ENCODE data around the gene ADIG.

Gene ADIG

GRCh38 chr20:38625896-38626295, 44.9 kb downstream of the ADIG start:
- TF ChIP-seq, protein P1, sequence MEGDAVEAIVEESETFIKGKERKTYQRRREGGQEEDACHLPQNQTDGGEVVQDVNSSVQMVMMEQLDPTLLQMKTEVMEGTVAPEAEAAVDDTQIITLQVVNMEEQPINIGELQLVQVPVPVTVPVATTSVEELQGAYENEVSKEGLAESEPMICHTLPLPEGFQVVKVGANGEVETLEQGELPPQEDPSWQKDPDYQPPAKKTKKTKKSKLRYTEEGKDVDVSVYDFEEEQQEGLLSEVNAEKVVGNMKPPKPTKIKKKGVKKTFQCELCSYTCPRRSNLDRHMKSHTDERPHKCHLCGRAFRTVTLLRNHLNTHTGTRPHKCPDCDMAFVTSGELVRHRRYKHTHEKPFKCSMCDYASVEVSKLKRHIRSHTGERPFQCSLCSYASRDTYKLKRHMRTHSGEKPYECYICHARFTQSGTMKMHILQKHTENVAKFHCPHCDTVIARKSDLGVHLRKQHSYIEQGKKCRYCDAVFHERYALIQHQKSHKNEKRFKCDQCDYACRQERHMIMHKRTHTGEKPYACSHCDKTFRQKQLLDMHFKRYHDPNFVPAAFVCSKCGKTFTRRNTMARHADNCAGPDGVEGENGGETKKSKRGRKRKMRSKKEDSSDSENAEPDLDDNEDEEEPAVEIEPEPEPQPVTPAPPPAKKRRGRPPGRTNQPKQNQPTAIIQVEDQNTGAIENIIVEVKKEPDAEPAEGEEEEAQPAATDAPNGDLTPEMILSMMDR (IDR thresholded peaks at IDR 0.05; ENCODE audit: borderline replicate concordance, extremely low read depth, low read length, poor library complexity, severe bottlenecking), result no peak
- TF ChIP-seq EZH2 (IDR thresholded peaks at IDR 0.05; ENCODE audit: borderline replicate concordance, low read depth, low read length, severe bottlenecking), result no peak
- no peak for ATAC-seq (ENCODE audit: insufficient read depth, low read depth)
- no peak overlapping the region for H2AFZ ChIP-seq (ENCODE audit: low read depth, low read length)

GRCh38 chr20:38626921-38627659, 46.1 kb downstream of the ADIG start:
- TF ChIP-seq, protein P1 (IDR thresholded peaks at IDR 0.05; ENCODE audit: borderline replicate concordance, extremely low read depth, low read length, poor library complexity, severe bottlenecking), result no peak
- no peak for TF ChIP-seq EZH2 (IDR thresholded peaks at IDR 0.05; ENCODE audit: borderline replicate concordance, low read depth, low read length, severe bottlenecking)
- Histone ChIP-seq H3K9me3 (ENCODE audit: insufficient read depth, low read length, severe bottlenecking) (no peaks in the 10 kb centered on the region), H3K79me2 (ENCODE audit: insufficient read depth, low read length) (no peaks in the 10 kb centered on the region), H2AFZ (ENCODE audit: low read depth, low read length) (no peak overlapping the region), H3K36me3 (ENCODE audit: insufficient read depth, low read length) (no peaks in the 10 kb centered on the region), H3K4me2 (ENCODE audit: insufficient read depth, low read length) (no peak overlapping the region), H3K4me1 (ENCODE audit: insufficient read depth, low read length) (no peaks in the 10 kb centered on the region), H3K27me3 (ENCODE audit: insufficient read depth, low read length, poor library complexity) (peaks cover 13% of the 10 kb centered on the region), H3K9ac (ENCODE audit: low read depth, low read length) (no peak overlapping the region), H3K27ac (ENCODE audit: low read length) (no peak overlapping the region), H3K4me3 (ENCODE audit: low read depth in 1 of 2, low read length in 2 of 2) (no peak overlapping the region), H4K20me1 (ENCODE audit: insufficient read depth, low read length) (no peaks in the 10 kb centered on the region)
- ATAC-seq (ENCODE audit: insufficient read depth, low read depth) (no peak), DNase-seq (no peak)

More at GRCh38 chr20:38625896-38626295, 44.9 kb downstream of the ADIG start:
- no peak overlapping the region for H3K4me3 ChIP-seq (ENCODE audit: low read depth in 1 of 2, low read length in 2 of 2)
- no peaks in the 10 kb centered on the region for H4K20me1 ChIP-seq (ENCODE audit: insufficient read depth, low read length)
- H3K79me2 ChIP-seq (ENCODE audit: insufficient read depth, low read length), result no peaks in the 10 kb centered on the region
- no peaks in the 10 kb centered on the region for H3K4me1 ChIP-seq (ENCODE audit: insufficient read depth, low read length)
- no peak overlapping the region for H3K27ac ChIP-seq (ENCODE audit: low read length)
- H3K9ac ChIP-seq (ENCODE audit: low read depth, low read length), result no peak overlapping the region
- H3K36me3 ChIP-seq (ENCODE audit: insufficient read depth, low read length), result no peaks in the 10 kb centered on the region
- no peaks in the 10 kb centered on the region for H3K9me3 ChIP-seq (ENCODE audit: insufficient read depth, low read length, severe bottlenecking)
- H3K4me2 ChIP-seq (ENCODE audit: insufficient read depth, low read length), result no peak overlapping the region
- DNase-seq, result no peak
- H3K27me3 ChIP-seq (ENCODE audit: insufficient read depth, low read length, poor library complexity), result peaks cover 14% of the 10 kb centered on the region

DNA sequence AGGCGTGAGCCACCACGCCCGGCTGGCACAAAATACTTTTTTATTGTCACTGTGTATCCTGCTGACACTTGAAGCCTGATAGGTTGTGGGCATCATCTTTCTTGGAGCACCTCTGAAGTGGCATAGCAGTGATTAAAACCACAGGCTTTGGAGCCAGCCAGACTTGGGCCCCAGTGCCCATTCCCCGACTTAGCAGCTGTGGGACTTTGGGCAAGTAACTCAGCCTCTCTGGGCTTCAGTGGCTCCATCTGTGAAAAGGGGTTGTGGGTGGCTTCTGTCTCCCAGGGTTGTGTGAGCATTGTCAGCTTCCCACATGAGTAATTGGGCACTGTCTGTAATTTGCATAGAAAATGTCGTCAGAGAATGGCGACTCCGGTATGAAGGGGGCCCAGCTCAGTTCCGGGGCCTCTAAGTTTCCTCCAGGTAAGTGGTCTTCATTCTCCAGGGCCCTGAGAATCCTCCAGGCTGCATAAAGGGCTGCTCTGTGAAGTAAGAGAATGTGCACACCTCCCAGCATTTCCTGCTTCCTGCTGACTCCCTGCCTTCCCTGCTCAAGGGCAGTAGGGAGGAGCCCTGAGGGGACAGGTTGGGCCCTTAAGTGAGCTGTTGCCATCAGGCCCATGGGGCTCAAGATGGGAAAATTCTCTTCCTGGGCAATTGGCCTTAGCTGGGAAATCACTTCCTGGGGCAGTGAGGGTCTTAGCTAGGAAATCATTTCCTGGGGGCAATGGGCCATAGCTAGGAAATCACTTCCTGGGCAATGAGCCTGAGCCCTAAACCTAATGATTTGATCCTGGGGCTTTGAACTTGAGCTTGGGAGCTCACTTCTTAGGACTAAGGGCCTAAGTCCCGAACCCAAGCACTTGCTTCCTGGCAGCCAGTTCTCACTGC, 47.8 kb downstream of the ADIG start:
- H4K20me1 ChIP-seq (ENCODE audit: insufficient read depth, low read length), result no peaks in the 10 kb centered on the region
- no peak overlapping the region for H3K27ac ChIP-seq (ENCODE audit: low read length)
- no peaks in the 10 kb centered on the region for H3K9me3 ChIP-seq (ENCODE audit: insufficient read depth, low read length, severe bottlenecking)
- ATAC-seq (ENCODE audit: insufficient read depth, low read depth), result no peak
- H3K4me2 ChIP-seq (ENCODE audit: insufficient read depth, low read length), result no peak overlapping the region
- no peaks in the 10 kb centered on the region for H3K79me2 ChIP-seq (ENCODE audit: insufficient read depth, low read length)
- H3K27me3 ChIP-seq (ENCODE audit: insufficient read depth, low read length, poor library complexity), result peaks cover under 1% of the 10 kb centered on the region
- no peaks in the 10 kb centered on the region for H3K4me1 ChIP-seq (ENCODE audit: insufficient read depth, low read length)
- H2AFZ ChIP-seq (ENCODE audit: low read depth, low read length), result no peak overlapping the region
- no peaks in the 10 kb centered on the region for H3K36me3 ChIP-seq (ENCODE audit: insufficient read depth, low read length)
- H3K9ac ChIP-seq (ENCODE audit: low read depth, low read length), result no peak overlapping the region
- no peak for DNase-seq
- no peak for TF ChIP-seq EZH2 (IDR thresholded peaks at IDR 0.05; ENCODE audit: borderline replicate concordance, low read depth, low read length, severe bottlenecking)
- TF ChIP-seq, protein P1 (IDR thresholded peaks at IDR 0.05; ENCODE audit: borderline replicate concordance, extremely low read depth, low read length, poor library complexity, severe bottlenecking), result no peak
- no peak overlapping the region for H3K4me3 ChIP-seq (ENCODE audit: low read depth in 1 of 2, low read length in 2 of 2)

All from DND-41 (cell line).